Activated CD8-positive, alpha-beta T cell treated with anti-CD3 and anti-CD28 coated beads, Interleukin-2, amount 10 ng/mL, durations not matched to agents 7 days and 5 days (primary cell): ENCODE results near the gene TUBA4A. TPM values are rescaled to one million over a fixed set of nuclear protein-coding genes. Genes with fewer than 3 reads are reported as not detected.
A peak's percentile ranks its signal among the peaks of the same experiment; 100 is the strongest.

Source experiments
- ATAC-seq: fragments of 150-1000 bp; cut with Tn5 transposase; one replicate; pipeline ENCODE4 v1.10.0; 2021; ENCODE audit warnings: moderate library complexity
- CTCF ChIA-PET: fragments of 350-600 bp; sonication (Branson Sonifier 250); formaldehyde crosslinking; loops from one replicate; lab custom pipeline; 2021; ENCODE audit warnings: antibody characterized with exemption; lab: Charles Lee
- POLR2A ChIA-PET: fragments of 350-600 bp; sonication (Branson Sonifier 250); formaldehyde crosslinking; loops from one replicate; lab custom pipeline; 2021; ENCODE audit warnings: antibody characterized with exemption; lab: Charles Lee
- DNase-seq: peaks from one replicate; pipeline ENCODE4 v3.0.0-alpha.2; 2020
- H3K27ac Mint-ChIP-seq: one replicate; pipeline ENCODE4 v1.8.0; 2021; ENCODE audit warnings: mild to moderate bottlenecking, mixed read lengths
- H3K27me3 Mint-ChIP-seq: one replicate; pipeline ENCODE4 v1.8.0; 2021; ENCODE audit warnings: low read depth, mixed read lengths
- H3K36me3 Mint-ChIP-seq: one replicate; pipeline ENCODE4 v1.8.0; 2021; ENCODE audit warnings: low read depth, mixed read lengths
- H3K4me1 Mint-ChIP-seq: one replicate; pipeline ENCODE4 v1.8.0; 2021; ENCODE audit warnings: low read depth, mixed read lengths
- H3K4me3 Mint-ChIP-seq: one replicate; pipeline ENCODE4 v1.8.0; 2021; ENCODE audit warnings: mild to moderate bottlenecking, mixed read lengths
- H3K9me3 Mint-ChIP-seq: one replicate; pipeline ENCODE4 v1.8.0; 2022; ENCODE audit warnings: mixed read lengths; ENCODE audit not compliant: insufficient read depth
- total RNA-seq, 2 experiments: library from RNA; stranded (reverse); gene quantifications; one replicate each; pipeline ENCODE4 v1.2.3, GENCODE V29; 2021

TUBA4A gene
- total RNA-seq, 2 experiments from 2014 or later = 286 to 292 TPM

DNA sequence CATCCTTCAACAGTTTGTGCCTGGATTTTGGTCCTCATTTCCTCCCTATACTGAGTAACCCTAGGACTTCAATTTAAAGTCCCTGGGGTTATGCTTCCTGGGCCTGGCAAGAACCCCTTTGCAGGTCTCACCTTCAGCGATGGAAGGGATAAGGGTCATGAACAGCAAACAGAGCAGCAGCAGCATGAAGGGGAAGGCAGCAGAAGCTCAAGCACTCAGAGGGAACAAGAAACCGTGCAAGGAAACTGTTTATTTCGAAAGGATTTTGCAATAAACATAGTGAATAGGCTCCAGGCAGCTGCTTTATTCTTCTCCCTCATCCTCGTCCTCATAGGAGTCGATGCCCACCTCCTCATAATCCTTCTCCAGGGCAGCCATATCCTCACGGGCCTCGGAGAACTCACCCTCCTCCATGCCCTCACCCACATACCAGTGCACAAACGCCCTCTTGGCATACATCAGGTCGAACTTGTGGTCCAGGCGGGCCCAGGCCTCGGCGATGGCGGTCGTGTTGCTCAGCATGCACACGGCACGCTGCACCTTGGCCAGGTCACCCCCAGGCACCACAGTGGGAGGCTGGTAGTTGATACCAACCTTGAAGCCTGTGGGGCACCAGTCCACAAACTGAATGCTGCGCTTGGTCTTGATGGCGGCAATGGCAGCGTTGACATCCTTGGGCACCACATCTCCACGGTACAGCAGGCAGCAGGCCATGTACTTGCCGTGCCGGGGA is 3.5 kb downstream of the TUBA4A start:
- H3K9me3 Mint-ChIP-seq = no peaks in the 10 kb centered on the region
- ChIA-PET CTCF (interaction anchor here (0.7 to 6.3 kb wide), 9 partner anchors 11 to 540 kb away, joined by 3 to 65 read pairs (median 6); partner anchors contain the start of genes ANKZF1, ATG9A and DNAJB2), POLR2A (interaction anchor here (0.6 to 3.6 kb wide), 9 partner anchors 10 to 90 kb away, joined by 3 to 30 read pairs (median 3); partner anchors contain the start of genes ANKZF1, ATG9A, CNPPD1 and DNAJB2)
- H3K27me3 Mint-ChIP-seq = no peaks in the 10 kb centered on the region
- H3K27ac Mint-ChIP-seq = peak overlapping the region; percentile 100
- peak; percentile 34 for DNase-seq
- peaks cover 75% of the 10 kb centered on the region for H3K4me1 Mint-ChIP-seq
- peak overlapping the region; percentile 99 for H3K4me3 Mint-ChIP-seq
- ATAC-seq = no peak
- peaks cover 71% of the 10 kb centered on the region for H3K36me3 Mint-ChIP-seq

DNA sequence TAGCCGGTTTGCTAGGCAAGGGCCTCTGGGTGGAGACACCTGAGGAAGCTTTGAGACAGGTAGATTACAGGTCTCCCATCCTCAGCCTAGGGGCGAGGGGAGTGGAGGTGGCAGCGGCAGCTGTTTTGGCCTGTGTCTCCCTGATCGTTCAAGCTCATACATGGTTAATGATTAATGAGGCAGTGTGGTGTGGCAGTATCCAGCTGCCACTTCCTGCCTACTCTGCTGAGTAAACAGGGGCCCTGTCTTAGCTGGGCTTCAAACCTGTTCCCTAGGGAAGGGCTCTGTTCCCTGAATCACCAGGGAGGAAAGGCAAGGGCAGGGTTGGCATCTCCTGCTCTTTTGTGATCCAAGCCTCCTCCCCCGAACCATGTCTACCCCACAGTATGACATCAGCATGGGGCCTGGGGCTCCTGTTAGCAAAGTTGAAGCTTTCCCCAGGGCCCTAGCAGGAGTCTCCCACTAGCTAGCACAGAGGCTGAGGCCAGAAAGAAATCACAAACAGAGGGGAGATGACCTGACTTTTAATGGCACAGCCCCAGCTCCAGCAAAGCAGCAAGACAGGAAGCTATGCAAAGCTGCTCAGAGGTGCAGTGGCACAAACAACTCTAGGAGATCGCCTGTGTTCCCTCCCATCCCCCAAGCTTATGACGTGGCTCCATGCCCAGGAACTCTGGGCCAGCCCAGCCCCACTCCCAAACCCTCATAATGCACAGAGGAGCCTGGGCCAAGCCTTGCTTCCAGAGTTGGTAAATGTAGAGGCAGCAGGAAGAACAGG is 4.3 kb downstream of the TUBA4A start:
- ATAC-seq = no peak
- ChIA-PET POLR2A (interaction anchor here (0.6 to 3.6 kb wide), 12 partner anchors 10 to 90 kb away, joined by 3 to 30 read pairs (median 4); partner anchors contain the start of genes ABCB6, ANKZF1, ATG9A and CNPPD1), CTCF (interaction anchor here (0.9 to 6.3 kb wide), 12 partner anchors 10 to 539 kb away, joined by 3 to 65 read pairs (median 5); partner anchors contain the start of genes ANKZF1, ATG9A, DNAJB2 and SLC23A3)
- Mint-ChIP-seq H3K4me3 (peak overlapping the region; percentile 99), H3K9me3 (no peaks in the 10 kb centered on the region), H3K27ac (peak overlapping the region; percentile 100), H3K27me3 (no peaks in the 10 kb centered on the region), H3K36me3 (peaks cover 71% of the 10 kb centered on the region), H3K4me1 (peaks cover 73% of the 10 kb centered on the region)
- DNase-seq = peak; percentile 63

DNA sequence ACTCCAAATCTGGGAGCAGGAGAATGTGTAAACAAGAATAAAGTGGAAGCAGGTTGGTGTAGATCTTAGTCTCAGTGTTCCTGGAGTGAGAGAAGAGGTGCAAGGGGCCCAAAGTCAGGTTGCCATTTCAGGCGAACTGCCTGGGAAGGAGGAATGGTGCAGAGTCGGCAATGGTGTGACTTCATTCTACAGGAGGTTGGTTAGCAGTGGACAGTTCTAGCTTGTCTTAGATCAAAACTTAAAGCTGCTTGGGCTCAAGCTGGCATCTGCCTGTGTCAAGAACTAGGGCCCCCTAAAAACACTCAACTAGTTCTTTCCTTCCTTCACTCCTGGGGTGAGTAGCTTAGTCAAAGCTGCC is 4.9 kb downstream of the TUBA4A start:
- Mint-ChIP-seq H3K4me1 (peaks cover 77% of the 10 kb centered on the region), H3K27me3 (no peaks in the 10 kb centered on the region), H3K9me3 (no peaks in the 10 kb centered on the region), H3K4me3 (peak overlapping the region; percentile 99), H3K36me3 (peaks cover 71% of the 10 kb centered on the region), H3K27ac (peak overlapping the region; percentile 100)
- CTCF ChIA-PET = interaction anchor here (0.9 to 6.3 kb wide), 13 partner anchors 10 to 89 kb away, joined by 3 to 65 read pairs (median 5); partner anchors contain the start of genes ANKZF1, ATG9A, DNAJB2 and SLC23A3
- no peak for DNase-seq
- POLR2A ChIA-PET = interaction anchor here (0.8 to 3.6 kb wide), 10 partner anchors 10 to 72 kb away, joined by 3 to 30 read pairs (median 6); partner anchors contain the start of genes ABCB6, ANKZF1, ATG9A and CNPPD1
- ATAC-seq = no peak

DNA sequence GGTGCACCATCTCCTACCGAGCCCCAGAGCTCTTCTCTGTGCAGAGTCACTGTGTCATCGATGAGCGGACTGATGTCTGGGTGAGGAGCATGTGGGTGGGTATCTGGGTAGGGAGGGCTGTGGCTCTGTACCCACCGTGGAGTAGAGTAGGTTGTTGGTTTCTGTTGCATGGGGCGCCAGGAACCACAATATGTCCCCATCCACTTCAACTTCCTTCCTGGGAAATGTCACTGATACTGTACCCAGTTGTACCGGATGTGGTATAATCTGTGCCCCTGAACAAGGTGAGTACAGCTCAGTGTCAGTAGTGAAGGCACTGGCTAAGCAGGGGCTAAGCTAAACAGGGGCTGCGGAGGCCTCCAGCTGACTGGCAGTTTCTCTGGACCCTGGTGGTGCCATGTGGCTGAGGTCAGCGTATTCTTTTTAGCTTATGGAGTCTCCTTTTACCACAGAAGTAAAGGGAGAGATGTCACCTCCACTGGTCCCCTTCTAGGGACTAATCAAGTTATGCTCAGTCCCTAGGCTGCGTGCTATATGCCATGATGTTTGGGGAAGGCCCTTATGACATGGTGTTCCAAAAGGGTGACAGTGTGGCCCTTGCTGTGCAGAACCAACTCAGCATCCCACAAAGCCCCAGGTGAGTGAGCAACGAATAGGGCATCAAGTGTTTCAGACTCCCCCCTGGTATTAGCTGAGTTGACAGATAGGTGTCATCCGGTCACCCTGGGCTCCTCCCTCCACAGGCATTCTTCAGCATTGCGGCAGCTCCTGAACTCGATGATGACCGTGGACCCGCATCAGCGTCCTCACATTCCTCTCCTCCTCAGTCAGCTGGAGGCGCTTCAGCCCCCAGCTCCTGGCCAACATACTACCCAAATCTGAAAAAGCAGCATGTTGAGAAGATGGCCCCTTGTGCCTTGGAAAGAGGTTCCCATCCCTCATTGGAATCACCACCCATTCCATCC is 5.8 kb downstream of the TUBA4A start:
- ChIA-PET CTCF (interaction anchor here (0.7 to 6.3 kb wide), 13 partner anchors 9 to 93 kb away, joined by 3 to 65 read pairs (median 4); partner anchors contain the start of genes ANKZF1, ATG9A, DNAJB2 and SLC23A3), POLR2A (interaction anchor here (0.8 to 3.6 kb wide), 11 partner anchors 10 to 72 kb away, joined by 3 to 30 read pairs (median 5); partner anchors contain the start of genes ABCB6, ANKZF1, ATG9A and CNPPD1)
- Mint-ChIP-seq H3K4me1 (peaks cover 84% of the 10 kb centered on the region), H3K9me3 (no peaks in the 10 kb centered on the region), H3K4me3 (peak overlapping the region; percentile 99), H3K36me3 (peaks cover 72% of the 10 kb centered on the region), H3K27me3 (no peaks in the 10 kb centered on the region), H3K27ac (peak overlapping the region; percentile 100)
- ATAC-seq (peak; percentile 51), DNase-seq (peak; percentile 83)

DNA sequence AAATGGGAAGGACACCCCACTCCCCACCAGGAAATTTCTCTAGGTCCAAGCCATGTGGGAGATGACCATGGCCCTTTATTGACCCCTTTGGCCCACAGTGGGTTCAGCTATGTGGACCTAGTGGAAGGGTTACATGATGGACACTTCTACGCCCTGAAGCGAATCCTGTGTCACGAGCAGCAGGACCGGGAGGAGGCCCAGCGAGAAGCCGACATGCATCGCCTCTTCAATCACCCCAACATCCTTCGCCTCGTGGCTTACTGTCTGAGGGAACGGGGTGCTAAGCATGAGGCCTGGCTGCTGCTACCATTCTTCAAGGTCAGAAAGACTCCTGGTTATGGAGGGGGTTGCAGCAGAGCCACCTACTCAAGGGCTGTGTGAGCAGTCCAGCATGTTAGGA is 7.2 kb downstream of the TUBA4A start:
- ATAC-seq = no peak
- Mint-ChIP-seq H3K4me1 (peaks cover 78% of the 10 kb centered on the region), H3K9me3 (no peaks in the 10 kb centered on the region), H3K36me3 (peaks cover 59% of the 10 kb centered on the region), H3K4me3 (peak overlapping the region; percentile 99), H3K27ac (peak overlapping the region; percentile 100), H3K27me3 (no peaks in the 10 kb centered on the region)
- POLR2A ChIA-PET = interaction anchor here (0.9 to 3.9 kb wide), 7 partner anchors 8 to 46 kb away, joined by 3 to 66 read pairs (median 19); partner anchors contain the start of genes ANKZF1, ATG9A, DNAJB2 and TUBA4A
- DNase-seq = peak; percentile 24
- CTCF ChIA-PET = interaction anchor here (1.9 to 6.3 kb wide), 4 partner anchors 8 to 48 kb away, joined by 8 to 65 read pairs (median 26); partner anchors contain the start of genes ANKZF1, ATG9A, DNAJB2 and TUBA4A

DNA sequence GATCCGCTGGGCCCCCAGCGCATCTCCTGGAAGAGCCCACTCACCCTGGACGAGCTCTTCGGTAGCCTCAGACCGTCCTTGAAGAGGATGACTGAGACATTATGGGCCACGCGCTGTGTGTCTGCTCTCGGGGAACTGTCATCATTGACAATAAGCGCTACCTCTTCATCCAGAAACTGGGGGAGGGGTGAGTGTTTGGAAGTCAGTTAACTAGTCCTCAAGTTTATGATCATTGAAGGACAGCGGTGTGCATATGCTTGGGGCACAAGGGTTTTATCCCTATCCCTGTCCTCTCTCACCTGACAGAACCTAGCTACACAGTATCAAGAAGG is 7.9 kb downstream of the TUBA4A start:
- Mint-ChIP-seq H3K36me3 (peaks cover 52% of the 10 kb centered on the region), H3K27me3 (no peaks in the 10 kb centered on the region), H3K27ac (peak overlapping the region; percentile 100), H3K4me3 (peak overlapping the region; percentile 99), H3K9me3 (no peaks in the 10 kb centered on the region), H3K4me1 (peaks cover 71% of the 10 kb centered on the region)
- no peak for ATAC-seq
- DNase-seq = peak; percentile 42
- ChIA-PET CTCF (interaction anchor here (0.9 to 6.3 kb wide), 8 partner anchors 9 to 85 kb away, joined by 3 to 65 read pairs (median 8); partner anchors contain the start of genes ANKZF1, ATG9A, DNAJB2 and NHEJ1), POLR2A (interaction anchor here (0.9 to 3.9 kb wide), 10 partner anchors 9 to 70 kb away, joined by 3 to 66 read pairs (median 10); partner anchors contain the start of genes ANKZF1, ATG9A, CNPPD1 and DNAJB2)

DNA sequence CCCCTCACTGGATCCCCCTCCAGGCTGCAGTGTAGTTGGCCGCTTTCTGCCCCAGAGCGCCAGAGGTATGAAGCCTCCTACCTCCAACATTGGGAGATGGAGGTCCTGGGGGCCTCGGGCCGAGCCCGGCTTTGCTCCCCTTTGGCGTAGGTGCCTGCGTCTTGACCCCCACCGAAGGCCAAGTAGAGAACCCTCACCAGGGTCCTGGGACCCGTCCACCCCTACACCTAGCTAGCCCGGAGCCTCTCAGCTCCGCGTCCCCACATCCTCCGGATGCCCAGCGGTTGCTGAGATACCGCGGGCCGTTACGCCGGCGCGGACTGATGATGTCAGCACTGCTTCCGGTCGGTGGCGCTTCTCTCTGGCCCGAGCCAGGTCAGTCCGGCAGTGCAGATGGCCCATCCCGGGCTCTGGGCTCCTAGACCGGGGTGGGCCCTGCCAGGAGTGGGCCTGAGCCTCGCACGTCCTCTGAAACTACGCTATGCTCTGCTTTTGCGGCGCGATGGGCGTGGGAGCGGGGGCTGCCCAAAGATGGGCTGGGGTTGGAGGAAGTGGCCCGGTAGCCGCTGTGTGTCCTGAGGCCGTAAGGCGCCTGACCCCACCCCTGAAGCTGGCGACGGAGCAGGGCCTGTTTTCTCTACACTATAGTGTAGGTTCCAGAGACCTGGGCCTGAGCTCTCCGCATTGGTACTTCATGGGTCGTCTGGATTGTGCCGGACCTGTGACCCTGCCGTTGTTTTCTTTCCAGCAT is 8.4 kb downstream of the TUBA4A start, which contains the start of the genes GLB1L and STK16:
TSS of gene GLB1L (minus strand) at position 297 of the 751 bp plus-strand sequence. CDS start 1,871 bp downstream, outside the sequence.
TSS of gene STK16 (plus strand) at position 332 of the 751 bp plus-strand sequence. CDS start 521 bp downstream, outside the sequence.
- CTCF ChIA-PET = interaction anchor here (0.9 to 6.3 kb wide), 13 partner anchors 10 to 85 kb away, joined by 3 to 65 read pairs (median 5); partner anchors contain the start of genes ABCB6, ANKZF1, ATG9A and DNAJB2
- Mint-ChIP-seq H3K36me3 (peaks cover 46% of the 10 kb centered on the region), H3K27me3 (no peaks in the 10 kb centered on the region), H3K9me3 (no peaks in the 10 kb centered on the region), H3K4me1 (peaks cover 66% of the 10 kb centered on the region), H3K4me3 (peak within 1 kb of the TSS; percentile 99), H3K27ac (peak within 1 kb of the TSS; percentile 100)
- POLR2A ChIA-PET = interaction anchor here (0.5 to 3.9 kb wide), 16 partner anchors 9 to 86 kb away, joined by 3 to 66 read pairs (median 6); partner anchors contain the start of genes ANKZF1, ATG9A, CNPPD1 and DNAJB2
- peak; percentile 74 for ATAC-seq
- DNase-seq = peak; percentile 92

DNA sequence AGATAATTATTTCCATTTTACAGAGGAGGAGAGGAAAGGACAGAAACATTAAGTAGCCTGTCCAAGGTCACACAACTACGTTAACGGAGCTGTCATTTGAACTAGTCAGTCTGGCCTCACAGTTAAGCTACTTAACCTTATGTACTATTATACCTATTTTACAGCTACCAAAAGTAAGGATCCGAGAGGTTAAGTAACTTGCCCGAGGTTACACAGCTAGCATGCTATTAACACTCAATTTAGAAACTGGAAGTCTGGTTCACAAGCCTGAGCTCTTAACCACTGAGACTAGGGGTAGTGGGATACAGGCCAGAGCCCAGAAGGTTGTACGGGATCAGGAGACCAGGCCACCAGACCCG is 8.9 kb downstream of the TUBA4A start:
- CTCF ChIA-PET = interaction anchor here (0.7 to 6.3 kb wide), 14 partner anchors 9 to 84 kb away, joined by 3 to 65 read pairs (median 5); partner anchors contain the start of genes ABCB6, ANKZF1, ATG9A and DNAJB2
- Mint-ChIP-seq H3K36me3 (peaks cover 41% of the 10 kb centered on the region), H3K4me3 (peak overlapping the region; percentile 99), H3K27me3 (no peaks in the 10 kb centered on the region), H3K4me1 (peaks cover 60% of the 10 kb centered on the region), H3K27ac (peak overlapping the region; percentile 100), H3K9me3 (no peaks in the 10 kb centered on the region)
- no peak for DNase-seq
- POLR2A ChIA-PET = interaction anchor here (0.5 to 3.9 kb wide), 15 partner anchors 9 to 85 kb away, joined by 3 to 66 read pairs (median 6); partner anchors contain the start of genes ANKZF1, ATG9A, CNPPD1 and DNAJB2
- no peak for ATAC-seq

DNA sequence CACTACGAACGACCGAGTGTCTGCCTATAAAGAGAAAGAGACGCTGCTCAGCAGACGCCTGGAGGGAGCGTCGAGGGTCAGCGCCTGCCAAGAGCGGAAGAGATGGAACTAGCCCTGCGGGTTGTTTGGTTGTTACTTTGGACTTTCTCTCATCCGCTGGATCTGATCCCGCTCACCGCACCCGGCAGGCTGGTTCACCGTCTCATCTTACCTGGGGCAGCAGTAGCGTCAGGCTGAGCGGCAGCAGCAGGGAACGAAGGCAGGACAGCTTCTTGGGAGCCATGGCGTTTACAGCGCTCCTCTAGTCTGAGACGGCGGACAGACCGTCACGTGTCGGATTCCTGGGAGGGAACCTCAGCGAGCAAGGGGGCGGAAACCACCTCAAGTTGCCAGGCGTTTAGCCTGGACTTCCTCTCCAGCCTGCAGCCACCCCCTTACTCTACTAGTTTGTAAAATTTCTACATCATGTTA is 10.4 kb downstream of the TUBA4A start:
- Mint-ChIP-seq H3K4me3 (peak overlapping the region; percentile 37), H3K9me3 (no peaks in the 10 kb centered on the region), H3K27ac (peak overlapping the region; percentile 75), H3K27me3 (no peaks in the 10 kb centered on the region), H3K36me3 (peaks cover 31% of the 10 kb centered on the region), H3K4me1 (peaks cover 46% of the 10 kb centered on the region)
- DNase-seq = no peak
- no peak for ATAC-seq
- ChIA-PET POLR2A (interaction anchor here (3.9 kb wide), 1 partner anchor 14 kb away, joined by 56 read pairs; the partner anchor contains the start of genes ANKZF1 and ATG9A), CTCF (interaction anchor here (1.9 to 3.7 kb wide), 2 partner anchors 52 kb away, joined by 6 to 29 read pairs; no protein-coding TSS in a partner anchor)
